ENCODE results near the gene NHLRC4.

The NHLRC4 gene

DNA sequence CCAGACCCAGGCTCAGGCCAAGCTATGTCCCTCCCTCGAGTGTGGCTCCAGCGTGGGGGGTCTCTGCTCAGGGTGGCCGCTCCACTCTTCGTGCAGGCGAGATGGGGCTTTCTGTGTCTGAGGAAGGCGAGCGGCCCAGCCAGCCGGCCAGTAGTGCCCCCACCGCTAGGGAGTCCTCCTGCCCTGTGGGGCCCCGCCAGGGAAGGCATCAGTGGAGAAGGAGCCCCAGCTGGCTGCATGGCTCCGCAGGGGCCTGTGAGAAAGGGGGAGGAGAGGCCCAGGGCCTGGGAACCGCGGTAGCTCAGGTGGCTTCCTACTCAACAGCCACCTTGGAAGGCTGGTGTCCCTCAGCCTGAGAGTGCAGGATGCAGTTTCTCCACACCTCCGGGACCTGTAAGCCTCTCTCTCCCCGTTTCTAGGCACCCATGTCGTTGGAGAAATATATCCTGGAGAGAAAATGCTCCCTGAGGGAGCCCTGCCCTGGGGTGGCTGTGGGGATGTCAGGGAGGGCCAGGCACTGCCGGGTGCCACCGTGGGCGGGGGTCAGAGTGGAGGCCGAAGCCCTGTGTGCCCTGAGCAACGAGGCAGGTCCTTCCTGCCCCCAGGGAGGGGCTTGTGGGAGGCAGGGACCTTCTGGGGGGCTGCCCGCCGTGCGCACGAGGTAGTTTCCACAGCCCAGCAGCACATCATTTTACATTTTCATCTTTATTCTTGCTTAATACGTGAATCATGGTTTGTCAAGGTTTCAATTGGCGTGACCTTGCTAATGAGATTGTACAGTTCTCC is 6.3 kb downstream of the NHLRC4 start:
- TF ChIP-seq, protein P1, sequence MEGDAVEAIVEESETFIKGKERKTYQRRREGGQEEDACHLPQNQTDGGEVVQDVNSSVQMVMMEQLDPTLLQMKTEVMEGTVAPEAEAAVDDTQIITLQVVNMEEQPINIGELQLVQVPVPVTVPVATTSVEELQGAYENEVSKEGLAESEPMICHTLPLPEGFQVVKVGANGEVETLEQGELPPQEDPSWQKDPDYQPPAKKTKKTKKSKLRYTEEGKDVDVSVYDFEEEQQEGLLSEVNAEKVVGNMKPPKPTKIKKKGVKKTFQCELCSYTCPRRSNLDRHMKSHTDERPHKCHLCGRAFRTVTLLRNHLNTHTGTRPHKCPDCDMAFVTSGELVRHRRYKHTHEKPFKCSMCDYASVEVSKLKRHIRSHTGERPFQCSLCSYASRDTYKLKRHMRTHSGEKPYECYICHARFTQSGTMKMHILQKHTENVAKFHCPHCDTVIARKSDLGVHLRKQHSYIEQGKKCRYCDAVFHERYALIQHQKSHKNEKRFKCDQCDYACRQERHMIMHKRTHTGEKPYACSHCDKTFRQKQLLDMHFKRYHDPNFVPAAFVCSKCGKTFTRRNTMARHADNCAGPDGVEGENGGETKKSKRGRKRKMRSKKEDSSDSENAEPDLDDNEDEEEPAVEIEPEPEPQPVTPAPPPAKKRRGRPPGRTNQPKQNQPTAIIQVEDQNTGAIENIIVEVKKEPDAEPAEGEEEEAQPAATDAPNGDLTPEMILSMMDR (IDR thresholded peaks at IDR 0.05; ENCODE audit: control insufficient read depth, extremely low read depth, insufficient read depth), result no peak
- no peak overlapping the region for H3K4me3 ChIP-seq (ENCODE audit: low read depth, low read length)
- no peak for DNase-seq (ENCODE audit: low read depth)

DNA sequence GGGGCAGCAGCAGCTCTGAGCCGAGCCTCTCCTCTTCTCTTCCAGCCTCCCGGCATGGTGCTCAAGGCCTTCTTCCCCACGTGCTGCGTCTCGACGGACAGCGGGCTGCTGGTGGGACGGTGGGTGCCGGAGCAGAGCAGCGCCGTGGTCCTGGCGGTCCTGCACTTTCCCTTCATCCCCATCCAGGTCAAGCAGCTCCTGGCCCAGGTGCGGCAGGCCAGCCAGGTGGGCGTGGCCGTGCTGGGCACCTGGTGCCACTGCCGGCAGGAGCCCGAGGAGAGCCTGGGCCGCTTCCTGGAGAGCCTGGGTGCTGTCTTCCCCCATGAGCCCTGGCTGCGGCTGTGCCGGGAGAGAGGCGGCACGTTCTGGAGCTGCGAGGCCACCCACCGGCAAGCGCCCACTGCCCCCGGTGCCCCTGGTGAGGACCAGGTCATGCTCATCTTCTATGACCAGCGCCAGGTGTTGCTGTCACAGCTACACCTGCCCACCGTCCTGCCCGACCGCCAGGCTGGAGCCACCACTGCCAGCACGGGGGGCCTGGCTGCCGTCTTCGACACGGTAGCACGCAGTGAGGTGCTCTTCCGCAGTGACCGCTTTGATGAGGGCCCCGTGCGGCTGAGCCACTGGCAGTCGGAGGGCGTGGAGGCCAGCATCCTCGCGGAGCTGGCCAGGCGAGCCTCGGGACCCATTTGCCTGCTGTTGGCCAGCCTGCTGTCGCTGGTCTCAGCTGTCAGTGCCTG is 7.4 kb downstream of the NHLRC4 start:
- no peak for DNase-seq (ENCODE audit: low read depth)
- TF ChIP-seq, protein P1 (IDR thresholded peaks at IDR 0.05; ENCODE audit: control insufficient read depth, extremely low read depth, insufficient read depth), result no peak
- H3K4me3 ChIP-seq (ENCODE audit: low read depth, low read length), result no peak overlapping the region

DNA sequence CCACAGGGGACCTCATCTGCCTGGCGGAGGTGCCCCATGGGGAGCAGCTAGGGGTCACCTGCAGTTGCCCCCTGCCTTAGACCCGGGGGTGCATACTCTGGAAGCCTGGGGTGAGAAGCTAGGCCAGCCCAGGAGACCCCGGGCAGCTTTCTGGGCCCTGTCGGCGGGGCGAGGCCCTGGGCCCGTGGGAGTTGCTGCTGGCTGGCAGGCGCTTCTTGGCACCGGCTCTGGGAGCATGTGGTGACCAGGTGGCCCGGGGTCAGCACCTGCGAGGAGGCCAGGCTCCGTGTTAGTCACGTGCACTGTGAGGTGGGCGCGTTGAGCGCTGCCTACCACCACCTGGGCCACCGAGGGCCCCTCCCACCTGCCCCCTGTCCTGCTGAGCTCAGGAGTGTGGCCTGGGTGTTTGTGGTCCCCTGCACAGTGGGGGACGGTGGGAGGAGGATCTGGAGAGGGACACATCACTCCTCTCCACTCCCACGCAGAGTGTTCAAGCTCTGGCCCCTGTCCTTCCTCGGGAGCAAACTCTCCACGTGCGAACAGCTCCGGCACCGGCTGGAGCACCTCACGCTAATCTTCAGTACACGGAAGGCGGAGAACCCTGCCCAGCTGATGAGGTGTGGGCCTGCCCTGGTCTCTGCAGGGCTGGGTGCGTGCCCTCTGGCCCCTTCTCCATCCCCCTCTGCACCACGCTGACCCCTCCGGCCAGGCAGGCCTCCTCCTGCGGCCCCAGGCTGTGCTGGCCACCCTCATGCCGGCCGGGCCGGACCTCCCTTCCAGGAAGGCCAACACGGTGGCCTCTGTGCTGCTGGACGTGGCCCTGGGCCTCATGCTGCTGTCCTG is 8.8 kb downstream of the NHLRC4 start:
- TF ChIP-seq, protein P1 (IDR thresholded peaks at IDR 0.05; ENCODE audit: control insufficient read depth, extremely low read depth, insufficient read depth), result no peak

DNA sequence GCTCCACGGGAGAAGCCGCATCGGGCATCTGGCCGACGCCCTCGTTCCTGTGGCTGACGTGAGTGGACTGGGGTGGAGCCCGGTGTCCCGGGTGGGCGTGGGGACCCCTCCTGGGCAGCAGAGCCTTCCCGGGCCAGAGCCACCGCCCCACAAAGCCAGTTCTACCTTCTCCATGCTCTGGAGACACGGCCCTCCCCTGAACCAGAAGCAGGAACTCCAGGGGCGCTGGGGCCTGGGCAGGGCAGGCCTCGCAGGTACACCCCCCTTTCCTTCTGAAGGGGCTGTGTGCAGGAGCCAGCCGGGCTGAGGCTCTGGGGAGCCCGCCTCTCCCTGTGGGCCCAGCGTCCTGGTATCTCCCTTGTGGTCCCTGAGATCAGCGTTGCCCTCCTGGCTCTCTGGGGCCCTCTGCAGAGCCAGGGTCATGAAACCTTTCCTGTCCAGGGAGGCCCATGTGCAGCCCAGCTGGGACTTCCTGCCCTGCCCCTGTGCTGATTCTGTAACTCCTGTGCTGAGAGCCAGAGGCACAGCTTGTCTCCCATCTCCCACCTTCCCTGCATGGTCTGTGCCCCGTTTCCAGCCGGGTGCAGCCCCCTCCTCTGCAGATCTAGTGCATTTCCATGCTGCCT is 9.5 kb downstream of the NHLRC4 start:
- DNase-seq (ENCODE audit: low read depth), result no peak
- TF ChIP-seq, protein P1 (IDR thresholded peaks at IDR 0.05; ENCODE audit: control insufficient read depth, extremely low read depth, insufficient read depth), result no peak
- no peak overlapping the region for H3K4me3 ChIP-seq (ENCODE audit: low read depth, low read length)

More for the DNA sequence above, 8.8 kb downstream of the NHLRC4 start:
- H3K4me3 ChIP-seq (ENCODE audit: low read depth, low read length), result no peak overlapping the region
- DNase-seq (ENCODE audit: low read depth), result no peak

DNA sequence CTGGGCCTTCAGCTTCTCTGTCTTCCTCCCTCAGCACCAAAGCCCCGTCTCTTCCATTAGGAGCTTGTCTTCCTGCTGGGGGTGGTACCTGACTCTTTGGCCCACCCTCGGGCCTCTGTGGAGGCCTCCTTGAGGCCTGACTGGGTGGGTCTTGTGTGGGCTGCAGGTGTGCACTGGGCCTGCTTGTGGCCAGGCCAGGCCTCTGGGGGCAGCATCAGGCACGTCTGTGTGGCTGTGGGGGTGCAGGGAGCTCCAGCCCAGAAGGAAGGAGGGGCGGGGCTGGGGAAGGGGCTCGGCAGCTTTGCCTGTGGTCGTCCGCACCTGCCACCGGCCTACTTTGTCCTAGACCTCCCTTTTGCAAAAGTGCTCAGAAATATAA is 10.0 kb downstream of the NHLRC4 start:
- no peak for DNase-seq (ENCODE audit: low read depth)
- TF ChIP-seq, protein P1 (IDR thresholded peaks at IDR 0.05; ENCODE audit: control insufficient read depth, extremely low read depth, insufficient read depth), result no peak
- no peak overlapping the region for H3K4me3 ChIP-seq (ENCODE audit: low read depth, low read length)

DNA sequence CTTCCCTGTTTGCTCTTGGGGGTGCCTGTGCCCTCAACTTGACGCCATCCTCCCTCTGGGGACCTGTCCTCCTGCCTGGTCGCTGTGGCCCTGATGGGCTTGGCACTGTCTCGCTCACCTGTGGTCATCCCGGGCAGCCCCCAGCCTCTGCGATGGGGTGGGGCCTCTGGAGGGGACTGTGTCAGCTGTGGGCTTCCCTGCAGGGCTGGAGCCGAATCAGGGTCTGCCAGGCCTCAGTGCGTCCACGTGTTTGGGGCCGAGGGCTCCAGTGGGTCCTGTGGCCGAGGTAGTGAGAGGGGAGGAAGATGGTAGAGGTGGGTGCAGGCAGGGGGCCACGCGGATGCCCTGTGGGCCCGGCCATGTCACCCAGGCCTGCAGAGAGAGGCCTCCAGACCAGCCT is 11.0 kb downstream of the NHLRC4 start:
- TF ChIP-seq, protein P1 (IDR thresholded peaks at IDR 0.05; ENCODE audit: control insufficient read depth, extremely low read depth, insufficient read depth), result no peak
- no peak for DNase-seq (ENCODE audit: low read depth)

More for the DNA sequence above, 11.0 kb downstream of the NHLRC4 start:
- no peak overlapping the region for H3K4me3 ChIP-seq (ENCODE audit: low read depth, low read length)
